IPS-NIHi7 (cell line): ENCODE results near the gene XIRP1.
"Not testable (repeated sequence)": the region's sequence is repeated elsewhere in the genome, so short reads cannot be mapped to it uniquely, and the experiment has no call there.

ENCODE experiments used
- DNase-seq: peaks from one replicate; pipeline ENCODE4 v3.0.0; 2012; ENCODE audit warnings: mixed read lengths; ENCODE audit errors: extremely low spot score

XIRP1 gene, protein sequence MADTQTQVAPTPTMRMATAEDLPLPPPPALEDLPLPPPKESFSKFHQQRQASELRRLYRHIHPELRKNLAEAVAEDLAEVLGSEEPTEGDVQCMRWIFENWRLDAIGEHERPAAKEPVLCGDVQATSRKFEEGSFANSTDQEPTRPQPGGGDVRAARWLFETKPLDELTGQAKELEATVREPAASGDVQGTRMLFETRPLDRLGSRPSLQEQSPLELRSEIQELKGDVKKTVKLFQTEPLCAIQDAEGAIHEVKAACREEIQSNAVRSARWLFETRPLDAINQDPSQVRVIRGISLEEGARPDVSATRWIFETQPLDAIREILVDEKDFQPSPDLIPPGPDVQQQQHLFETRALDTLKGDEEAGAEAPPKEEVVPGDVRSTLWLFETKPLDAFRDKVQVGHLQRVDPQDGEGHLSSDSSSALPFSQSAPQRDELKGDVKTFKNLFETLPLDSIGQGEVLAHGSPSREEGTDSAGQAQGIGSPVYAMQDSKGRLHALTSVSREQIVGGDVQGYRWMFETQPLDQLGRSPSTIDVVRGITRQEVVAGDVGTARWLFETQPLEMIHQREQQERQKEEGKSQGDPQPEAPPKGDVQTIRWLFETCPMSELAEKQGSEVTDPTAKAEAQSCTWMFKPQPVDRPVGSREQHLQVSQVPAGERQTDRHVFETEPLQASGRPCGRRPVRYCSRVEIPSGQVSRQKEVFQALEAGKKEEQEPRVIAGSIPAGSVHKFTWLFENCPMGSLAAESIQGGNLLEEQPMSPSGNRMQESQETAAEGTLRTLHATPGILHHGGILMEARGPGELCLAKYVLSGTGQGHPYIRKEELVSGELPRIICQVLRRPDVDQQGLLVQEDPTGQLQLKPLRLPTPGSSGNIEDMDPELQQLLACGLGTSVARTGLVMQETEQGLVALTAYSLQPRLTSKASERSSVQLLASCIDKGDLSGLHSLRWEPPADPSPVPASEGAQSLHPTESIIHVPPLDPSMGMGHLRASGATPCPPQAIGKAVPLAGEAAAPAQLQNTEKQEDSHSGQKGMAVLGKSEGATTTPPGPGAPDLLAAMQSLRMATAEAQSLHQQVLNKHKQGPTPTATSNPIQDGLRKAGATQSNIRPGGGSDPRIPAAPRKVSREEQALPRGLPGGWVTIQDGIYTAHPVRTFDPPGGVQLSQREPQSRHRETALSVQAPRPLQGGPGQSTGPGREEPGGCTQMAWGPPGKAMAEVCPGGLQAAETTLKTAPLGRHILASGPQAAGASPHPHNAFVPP (N-terminal part only)

DNA sequence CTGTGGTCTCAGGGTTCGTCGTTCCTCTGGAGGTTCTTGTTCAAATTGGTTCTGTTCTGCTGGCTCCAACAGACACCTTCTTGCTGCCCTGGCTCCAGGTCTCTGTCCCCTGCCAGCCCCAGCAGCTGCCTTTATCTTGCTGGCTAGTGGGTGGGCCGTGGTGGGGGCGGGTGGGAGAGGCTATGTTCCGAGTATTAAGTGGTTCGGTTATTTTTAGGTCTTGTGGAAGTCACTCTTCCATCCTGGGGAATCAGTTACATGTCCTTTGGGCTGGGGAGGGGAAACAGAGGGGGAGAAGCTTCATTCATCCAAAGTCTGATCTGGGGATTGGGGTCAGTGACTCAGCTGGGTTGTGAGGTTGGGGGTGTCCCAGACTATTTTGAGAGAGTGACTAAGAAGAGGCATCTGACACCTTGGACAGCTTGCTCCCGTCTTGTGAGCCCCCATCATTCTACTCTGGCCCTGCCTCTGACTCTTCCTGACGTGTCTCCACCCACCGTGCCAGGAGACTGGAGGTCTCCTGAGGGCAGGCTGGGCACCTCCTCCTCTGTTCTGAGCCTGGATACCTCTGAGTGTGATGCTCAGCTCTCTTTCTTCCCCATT is at the start of gene XIRP1:
Gene XIRP1 (minus strand): TSS at position 106 of the 603 bp plus-strand sequence. CDS start 3,150 bp downstream, outside the sequence.
- no peak for DNase-seq

DNA sequence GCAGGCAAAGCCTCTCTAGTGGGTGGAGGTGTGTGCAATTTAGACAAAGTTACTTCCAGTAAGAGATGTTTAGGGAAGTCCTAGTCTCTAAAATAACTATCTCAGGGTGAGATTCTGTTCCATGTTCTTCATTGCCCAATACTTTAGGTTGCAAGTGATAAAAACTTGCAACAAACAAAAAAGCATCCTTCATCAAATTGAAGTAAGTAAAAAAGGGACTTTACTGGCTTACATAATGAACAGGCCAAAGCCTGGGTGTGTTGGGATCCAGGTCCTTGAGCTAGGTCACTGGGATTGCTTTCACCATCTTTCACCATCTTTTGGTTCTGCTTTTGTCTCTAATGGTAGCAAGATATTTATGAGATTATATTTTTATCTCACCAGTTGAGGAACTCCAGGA is 49.2 kb upstream of the XIRP1 start:
- DNase-seq = no peak

DNA sequence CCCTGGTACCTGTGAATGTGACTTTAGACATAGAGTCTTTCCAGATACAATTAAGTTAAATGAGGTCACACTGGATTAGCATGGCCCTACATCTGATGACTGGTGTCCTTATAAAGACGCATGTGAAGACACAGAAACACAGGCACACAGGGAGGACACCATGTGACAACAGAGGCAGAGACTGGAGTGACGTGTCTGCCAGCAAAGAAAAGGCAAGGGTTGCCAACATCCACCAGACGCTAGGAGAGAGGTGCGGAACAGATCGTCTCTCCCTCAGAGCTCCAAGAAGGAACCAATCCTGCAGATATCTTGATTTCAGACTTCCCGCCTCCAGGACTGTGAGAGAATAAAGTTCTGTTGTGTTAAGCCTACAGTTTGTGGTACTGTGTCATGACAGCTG is 44.6 kb upstream of the XIRP1 start:
- DNase-seq = no peak

DNA sequence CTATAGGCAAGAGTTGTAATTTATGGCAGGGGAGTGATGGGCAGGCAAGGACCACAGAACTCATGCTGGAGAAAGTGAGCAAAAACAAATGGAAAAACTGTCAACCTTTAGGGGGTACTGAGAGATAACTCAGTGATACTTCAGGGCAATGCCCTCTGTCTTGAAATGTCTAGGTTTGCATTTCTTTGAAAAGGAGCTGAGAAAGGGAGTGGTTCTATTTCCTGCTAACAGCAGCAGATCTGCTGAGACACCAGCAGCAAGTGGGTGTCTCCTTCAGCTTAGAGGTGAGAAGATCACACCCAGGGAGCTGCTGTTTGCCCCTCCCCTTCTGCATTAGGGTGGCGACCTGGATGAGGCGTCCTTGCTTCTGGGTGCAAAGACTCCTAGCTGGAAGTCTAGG is 42.3 kb upstream of the XIRP1 start:
- DNase-seq = peak; percentile 29

DNA sequence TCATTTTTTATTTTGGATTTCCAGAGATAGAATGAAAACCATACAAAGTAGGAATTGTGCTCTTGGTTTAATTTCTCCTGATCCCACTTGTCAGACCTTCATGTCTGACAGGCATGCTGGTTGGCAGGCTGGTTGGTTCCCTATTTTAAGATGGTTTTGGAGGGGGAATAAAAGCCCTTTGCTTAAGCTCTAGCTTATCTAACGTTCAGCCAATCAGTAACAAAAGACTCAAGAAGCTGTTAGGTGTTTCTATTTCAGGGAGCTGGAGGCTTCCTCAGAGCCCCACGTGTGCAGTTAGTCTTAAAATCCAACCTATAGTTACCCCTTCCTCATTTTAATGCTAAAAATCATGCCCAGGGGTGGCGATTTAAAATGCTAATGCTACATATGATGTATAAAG is 40.5 kb upstream of the XIRP1 start:
- DNase-seq = no peak

DNA sequence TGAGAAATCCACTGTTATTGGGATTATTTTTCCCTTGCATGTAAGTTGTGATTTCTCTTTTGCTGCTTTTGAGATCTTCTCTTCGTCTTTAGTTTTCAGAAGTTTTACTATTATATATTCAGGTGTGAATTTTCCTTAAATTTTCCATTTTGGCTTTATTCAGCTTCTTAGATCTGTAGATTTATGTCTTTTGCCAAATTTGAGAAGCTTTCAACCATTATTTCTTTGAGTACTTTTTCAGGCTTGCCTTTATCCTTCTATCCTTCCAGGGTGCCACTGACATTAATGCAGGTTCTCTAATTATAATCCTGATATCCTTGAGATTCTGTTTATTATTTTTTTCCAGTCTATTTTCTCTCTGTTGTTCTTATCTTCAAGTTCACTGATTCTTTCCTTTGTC is 38.1 kb upstream of the XIRP1 start:
- DNase-seq = no peak

DNA sequence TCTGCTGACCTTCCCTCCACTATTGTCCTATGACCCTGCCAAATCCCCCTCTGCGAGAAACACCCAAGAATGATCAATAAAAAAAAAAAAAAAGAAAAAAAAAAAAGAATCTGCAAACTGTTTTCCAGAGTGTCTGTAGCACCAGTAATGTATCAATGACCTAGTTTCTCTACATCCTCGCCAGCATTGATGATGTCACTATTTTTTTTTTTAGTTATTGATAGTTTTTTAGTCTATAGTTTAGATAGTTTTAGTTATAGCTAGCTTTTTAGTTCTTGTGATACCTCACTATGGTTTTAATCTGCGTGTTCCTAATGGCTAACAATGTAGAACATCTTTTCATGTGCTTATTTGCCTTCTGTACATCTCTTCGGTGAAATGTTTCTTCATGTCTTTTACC is 36.1 kb upstream of the XIRP1 start:
- no peak for DNase-seq

DNA sequence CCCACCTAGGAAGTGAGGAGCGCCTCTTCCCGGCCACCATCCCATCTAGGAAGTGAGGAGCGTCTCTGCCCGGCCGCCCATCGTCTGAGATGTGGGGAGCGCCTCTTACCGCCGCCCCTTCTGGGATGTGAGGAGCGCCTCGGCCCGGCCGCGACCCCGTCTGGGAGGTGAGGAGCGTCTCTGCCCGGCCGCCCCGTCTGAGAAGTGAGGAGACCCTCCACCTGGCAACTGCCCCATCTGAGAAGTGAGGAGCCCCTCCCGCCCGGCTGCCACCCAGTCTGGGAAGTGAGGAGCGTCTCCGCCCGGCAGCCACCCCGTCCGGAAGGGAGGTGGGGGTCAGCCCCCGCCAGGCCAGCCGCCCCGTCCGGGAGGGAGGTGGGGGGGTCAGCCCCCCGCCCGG is 35.2 kb upstream of the XIRP1 start:
- not testable (repeated sequence) for DNase-seq

DNA sequence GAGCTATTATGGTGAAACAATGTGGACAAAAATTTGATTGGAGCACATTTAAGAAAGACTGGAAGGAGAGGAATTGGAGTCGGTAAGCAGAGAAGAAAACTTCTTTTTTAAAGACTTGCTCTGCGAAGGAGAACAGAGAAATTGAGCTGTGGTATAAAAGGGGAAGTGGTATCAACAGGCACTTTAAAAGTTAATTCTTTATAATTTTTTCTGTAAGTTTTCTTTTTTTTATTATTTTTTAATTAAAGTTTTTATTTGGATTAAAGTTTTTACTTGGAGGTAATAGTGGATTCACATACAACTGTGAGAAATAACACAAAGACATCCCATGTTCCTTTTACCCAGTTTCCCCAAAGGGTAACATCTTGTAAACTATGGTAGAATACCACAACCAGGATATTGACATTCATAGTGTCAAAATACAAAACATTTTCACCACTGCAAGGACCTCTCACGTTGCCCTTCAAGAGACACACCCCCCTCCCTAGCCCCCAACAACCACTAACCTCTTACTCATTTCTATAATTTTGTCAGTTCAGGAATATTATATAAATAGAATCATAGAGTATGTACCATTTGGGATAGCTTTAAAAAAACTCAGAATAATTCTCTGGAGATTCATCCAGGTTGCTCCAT is 33.8 kb upstream of the XIRP1 start:
- DNase-seq = no peak

DNA sequence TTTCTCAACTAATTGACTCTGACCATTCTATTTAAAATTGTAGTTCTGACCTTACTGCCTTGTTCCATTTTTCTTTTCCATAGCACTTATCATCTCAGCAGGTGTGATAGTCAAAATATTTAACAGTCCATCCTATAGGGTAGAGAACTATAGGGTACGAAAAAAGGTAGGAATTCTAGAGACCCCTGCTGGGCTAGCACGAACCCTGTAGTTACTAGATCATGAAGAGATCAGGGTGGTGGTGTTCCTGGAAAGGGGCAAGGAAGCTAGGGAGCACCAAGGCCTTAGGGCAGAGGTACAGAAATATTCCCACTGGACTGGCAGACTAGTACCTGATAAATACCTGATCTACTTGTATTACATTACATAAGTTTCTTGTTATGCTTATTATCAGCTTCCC is 31.9 kb upstream of the XIRP1 start:
- no peak for DNase-seq

DNA sequence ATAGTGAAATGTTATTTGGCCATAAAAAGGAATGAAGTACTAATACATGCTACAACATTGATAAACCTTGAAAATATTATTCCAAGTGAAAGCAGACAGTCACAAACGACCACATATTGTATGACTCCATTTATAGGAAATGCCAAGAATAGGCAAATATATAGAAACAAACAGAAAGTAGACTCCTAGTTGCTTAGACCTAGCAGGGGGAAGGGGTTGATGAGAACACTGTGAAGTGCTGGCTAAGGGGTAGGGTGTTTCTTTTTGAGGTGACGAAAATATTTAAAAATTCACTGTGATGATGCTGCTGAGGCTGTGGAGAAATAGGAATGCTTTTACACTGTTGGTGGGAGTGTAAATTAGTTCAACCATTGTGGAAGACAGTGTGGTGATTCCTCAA is 30.5 kb upstream of the XIRP1 start:
- DNase-seq = no peak

DNA sequence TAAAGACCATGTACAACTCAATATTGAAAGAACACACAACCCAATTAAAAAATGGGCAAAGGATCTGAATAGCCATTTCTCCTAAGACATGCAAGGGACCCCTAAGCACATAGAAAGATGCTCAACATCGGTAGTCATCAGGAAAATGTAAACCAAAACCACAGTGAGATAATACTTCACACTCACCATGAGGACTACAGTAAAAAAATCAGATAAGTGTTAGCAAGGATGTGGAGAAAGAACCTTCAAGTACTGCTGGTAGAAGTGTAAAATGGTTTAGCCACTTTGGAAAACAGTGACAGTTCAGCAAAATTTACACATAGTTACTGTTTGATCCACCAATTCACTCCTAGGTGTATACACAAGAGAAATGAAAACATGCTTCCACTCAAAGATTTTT is 30.1 kb upstream of the XIRP1 start:
- DNase-seq = no peak

DNA sequence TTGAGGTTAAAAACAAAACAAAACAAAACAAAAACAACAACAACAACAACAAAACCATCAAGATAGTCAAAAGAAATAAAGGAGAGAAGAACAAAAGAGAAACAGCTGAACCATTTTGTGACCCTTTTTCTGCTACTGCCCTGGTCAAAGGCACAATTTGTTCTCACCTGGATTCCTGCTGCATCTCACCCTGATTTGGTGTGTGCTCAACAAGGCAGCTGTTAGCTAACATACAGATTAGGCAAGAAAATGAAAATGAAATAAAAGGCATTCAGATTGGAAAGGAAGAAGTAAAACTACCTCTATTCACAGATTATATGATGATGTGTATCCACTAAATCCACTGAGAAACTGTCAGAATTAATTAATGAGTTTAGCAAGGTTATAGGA is 28.7 kb upstream of the XIRP1 start:
- DNase-seq = no peak

DNA sequence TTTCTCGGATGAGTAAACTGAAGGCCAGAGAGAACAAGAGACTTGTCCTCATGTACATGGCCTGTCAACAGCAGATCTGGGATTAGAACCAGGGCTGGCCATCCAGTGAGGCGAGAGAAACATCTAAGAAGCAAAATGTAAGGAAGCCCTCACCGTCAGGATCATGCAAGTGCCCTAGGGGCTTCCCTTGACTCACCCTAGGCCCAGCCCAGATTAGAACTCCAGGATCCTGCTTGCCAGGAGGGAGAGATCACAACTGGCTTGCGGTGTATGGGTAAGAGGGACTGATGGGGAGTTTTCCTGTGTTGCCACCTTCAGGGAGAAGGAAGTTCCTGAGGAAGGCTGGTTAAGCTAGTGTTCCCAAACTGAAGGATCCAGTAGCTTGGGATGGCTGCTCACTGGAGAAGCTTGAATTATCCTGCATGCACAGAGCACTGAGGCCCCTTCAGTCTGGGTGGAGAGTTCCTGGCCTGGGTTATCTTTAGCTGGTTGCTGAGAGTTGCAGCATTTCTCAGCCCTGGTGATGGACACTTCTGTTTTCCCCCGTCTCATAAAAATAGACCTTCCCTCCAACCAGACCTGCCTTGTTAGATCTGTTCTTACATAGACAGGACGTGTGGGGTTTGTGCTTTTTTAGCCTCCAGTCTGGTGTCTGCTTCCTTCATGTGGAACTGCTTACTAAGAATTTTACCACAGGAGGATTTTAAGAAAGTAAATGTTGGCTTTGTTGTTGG is 28.2 kb upstream of the XIRP1 start:
- no peak for DNase-seq

DNA sequence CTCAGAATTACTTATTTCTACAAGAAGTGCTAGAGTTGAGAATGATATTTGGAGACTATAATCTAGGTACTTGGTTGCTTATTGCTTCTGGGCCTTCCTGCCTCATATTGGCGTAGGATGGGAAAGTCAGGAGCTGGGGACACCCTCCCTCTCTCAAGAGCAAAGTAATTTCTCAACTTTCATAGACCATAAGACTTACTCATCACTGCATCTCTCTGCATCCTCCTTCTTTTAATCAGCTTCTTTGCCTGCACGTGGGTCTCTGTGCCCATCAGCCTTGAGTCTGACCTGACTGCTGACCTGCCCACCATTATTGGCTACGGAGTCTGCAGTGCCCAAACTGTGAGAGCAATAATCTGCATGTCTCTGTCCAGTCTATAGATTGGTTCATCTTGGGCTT is 27.3 kb upstream of the XIRP1 start:
- DNase-seq = no peak

DNA sequence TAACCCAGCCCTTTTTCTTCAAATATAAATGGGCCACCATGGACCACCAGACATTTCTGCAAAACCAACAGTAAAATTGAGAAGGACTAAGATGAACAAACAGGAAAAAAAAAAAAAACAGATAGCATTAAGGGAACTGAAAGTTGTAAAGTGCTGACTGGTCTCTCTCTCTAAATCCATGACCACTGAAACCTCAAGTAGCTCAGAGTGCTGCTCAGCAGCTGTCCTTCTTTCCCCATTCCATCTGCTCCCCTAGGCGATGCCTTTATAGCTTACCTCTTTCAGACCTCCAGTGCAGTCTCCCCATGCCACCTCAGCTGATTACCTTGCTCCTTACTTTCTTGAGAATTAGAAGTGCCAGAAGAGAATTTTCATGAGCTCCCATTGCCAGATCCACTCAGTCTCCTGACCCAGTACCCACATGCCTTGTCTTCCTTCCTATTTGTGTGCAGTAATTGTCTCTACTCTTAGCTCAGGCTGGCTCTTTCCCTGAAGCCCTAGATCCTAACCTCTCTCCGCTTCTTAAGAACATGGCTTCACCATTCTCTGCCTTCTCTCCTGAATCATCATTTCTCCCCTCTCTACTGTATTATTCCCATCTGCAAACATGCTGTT is 23.9 kb upstream of the XIRP1 start:
- no peak for DNase-seq

DNA sequence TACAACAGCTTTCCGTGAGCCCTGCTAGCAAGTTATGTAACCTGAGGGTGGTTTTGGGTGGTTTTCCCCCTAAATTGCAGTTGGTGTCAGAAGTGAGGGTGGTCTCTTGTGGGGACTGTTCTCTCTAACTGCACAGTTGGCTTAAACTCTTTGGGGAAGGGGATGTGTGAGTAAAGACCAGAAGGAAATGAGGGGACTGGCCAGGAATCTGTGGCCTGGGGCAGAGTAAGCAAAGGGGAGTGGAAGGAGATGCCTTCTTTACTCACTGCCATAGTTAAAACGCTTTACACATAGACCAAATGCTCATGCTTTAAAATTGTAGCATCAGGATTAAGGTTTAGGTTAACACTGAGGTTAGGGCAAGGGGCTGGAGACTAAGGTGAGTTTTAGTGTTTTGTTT is 21.2 kb upstream of the XIRP1 start:
- DNase-seq = no peak

DNA sequence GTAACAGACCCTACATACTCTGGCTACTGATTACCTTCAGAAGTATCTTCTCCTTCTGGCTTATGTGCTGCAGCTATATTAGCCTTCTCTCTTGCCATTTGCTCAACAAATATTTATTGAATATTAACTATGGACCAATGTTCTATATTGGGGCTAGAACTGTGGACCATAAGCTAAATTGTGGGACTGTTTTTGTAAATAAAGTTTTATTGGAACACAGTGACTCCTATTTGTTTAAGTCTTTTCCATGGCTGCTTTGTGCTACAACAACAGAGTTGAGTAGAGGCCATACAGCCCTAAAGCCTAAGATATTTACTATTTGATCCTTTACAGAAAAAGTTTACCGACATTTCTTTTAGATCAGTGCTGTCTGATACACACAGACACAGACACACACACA is 20.3 kb upstream of the XIRP1 start:
- DNase-seq = no peak

DNA sequence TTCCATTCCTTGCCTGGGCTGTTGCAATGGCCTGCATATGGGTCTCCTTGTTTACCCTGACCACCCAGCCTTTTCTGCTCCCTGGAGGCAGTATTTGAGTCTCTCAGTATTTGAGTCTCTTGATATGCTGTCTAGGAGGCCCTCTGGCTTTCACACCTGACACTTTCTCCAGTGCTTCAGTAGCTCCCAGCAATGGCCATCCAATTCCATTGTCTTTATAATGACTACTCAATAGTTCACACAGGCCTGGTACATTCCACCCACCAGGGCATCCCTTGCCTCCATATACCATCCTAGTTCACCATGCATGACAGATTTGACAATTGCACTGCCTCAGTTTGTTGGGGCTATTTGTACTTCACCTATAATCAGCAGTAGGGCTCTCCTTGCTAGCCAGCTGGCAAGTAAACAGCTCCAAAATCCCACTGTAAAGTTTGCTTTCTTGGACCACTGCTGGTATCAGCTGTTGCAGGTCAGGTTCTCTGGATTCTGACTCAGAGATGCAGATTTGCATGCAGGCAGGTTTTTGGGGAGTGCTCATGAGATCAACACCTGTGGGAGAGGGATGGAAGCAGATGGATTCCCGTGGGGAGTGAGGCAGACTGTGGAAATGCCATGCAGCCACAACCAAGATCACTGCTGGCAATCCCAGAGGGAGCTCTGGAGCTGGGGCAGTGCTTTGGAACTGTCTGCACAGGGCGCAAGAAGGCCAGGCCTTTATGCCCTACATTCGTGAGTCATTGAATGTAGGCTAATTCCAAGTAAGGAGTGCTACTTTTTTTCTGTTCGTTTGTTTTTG is 19.1 kb upstream of the XIRP1 start:
- DNase-seq = peak; percentile 59
